Stimulated activated CD8-positive, alpha-beta memory T cell treated with anti-CD3 and anti-CD28 coated beads, Interleukin-15, amount 100 ng/mL, for 48 hours (primary cell): ENCODE results near the gene HOXB13.

Experiments used
- DNase-seq, 2 donors: peaks; one replicate each; pipeline ENCODE4 v3.0.0-alpha.2; 2020; ENCODE audit warnings: low read depth in 2 of 2

Gene HOXB13

DNA sequence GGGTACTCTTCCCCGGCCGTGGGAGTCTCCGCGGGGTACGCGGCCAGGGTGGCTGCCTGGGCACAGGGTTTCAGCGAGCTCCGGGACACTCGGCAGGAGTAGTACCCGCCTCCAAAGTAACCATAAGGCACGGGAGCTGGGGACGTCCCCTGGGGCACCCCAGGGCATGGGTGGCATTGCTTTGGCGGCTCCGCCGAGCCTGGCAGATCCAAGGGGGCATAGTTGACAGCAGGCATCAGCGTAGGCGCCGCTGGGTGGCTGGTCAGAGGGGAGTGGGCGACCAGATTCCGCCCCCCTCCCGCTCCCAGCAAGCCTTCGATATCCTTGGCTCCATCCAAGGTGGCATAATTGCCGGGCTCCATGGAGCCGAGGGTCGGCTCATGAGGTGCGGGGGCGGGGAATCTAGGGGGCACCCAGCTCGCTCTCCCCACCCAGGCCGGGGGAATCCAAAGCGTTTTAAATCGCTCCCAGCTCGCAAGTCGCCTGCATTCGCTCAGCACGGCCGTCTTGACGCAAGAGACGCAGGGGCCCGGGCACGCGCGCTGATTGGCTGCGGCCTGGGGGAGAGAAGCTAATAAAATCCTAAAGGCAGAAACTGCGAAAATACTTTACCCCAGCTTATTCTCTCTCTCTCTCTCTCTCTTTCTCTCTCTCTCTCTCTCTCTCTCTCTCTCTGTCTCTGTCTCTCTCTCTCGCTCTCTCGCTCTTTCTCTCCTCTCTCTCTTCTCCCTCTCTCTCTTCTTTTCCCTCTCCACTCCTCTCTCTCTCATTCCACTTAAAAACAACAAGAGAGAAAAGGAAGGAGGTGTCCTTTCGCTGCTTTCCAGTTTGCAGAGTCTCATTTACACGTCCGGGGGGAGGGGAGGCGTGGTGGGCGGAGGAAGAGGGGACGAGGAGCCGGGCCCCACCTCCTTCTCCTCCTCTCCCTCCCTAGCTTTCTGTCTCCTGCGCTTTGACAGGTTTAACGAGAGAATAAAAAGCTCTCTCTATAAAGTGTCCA lies at the start of gene HOXB13:
TSS of gene HOXB13 (minus strand) at position 519 of the 1,000 bp plus-strand sequence. CDS start at position 362, 157 bp downstream.
- DNase-seq, result peak in 1 of 2 donors; percentile 19

DNA sequence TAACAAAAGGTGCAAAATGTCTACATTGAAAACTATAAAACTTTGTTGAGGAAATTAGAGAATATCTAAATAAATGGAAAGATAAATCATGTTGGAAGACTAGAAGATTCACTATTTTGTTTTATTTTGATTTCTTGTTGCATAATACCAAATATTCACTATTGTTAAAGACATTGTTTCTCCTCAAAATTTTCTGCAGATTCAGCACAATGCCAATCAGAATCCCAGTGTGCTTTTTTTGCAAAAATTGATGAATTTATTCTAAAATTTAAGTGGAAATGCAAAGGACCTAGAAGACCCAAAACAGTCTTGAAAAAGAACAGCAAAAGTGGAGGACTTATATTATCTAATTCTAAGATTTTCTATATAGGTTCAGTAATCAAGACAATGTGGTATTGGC lies 48.1 kb upstream of the HOXB13 start:
- DNase-seq, result no peak

DNA sequence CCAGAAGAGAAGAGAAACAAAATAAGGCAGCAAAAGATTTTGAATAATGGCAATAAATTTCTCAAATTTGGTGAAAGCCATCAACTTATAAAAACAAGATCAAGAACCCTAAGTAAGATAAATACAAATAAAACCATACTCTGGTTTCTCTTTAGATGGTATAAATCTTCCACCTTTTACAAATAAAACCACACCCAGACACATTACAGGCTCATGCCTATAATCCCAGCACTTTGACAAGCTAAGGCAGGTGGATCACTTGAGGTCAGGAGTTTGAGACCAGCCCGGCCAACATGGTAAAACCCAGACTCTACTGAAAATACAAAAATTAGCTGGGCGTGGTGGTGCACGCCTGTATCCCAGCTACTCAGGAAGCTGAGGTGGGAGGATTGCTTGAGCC lies 44.7 kb upstream of the HOXB13 start:
- DNase-seq, result no peak

DNA sequence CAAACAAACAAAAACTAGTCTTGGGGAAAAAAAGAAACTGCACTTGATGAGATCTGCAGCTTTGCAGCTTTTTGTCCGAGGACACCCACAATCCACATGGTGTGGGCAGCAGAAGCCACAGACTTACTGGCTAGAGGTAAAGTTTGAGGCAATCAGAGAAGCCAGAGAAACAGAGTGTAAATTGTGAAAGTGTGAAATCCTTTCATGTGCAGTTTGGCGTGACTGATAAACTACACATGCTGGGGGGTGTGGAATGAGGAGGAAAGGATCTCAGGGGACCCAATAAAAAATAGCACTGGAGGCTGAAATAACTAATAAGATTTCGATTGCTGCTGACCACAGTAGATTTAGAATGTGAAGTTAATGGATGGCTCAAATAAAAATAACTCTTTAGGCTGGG lies 42.4 kb upstream of the HOXB13 start:
- no peak for DNase-seq

DNA sequence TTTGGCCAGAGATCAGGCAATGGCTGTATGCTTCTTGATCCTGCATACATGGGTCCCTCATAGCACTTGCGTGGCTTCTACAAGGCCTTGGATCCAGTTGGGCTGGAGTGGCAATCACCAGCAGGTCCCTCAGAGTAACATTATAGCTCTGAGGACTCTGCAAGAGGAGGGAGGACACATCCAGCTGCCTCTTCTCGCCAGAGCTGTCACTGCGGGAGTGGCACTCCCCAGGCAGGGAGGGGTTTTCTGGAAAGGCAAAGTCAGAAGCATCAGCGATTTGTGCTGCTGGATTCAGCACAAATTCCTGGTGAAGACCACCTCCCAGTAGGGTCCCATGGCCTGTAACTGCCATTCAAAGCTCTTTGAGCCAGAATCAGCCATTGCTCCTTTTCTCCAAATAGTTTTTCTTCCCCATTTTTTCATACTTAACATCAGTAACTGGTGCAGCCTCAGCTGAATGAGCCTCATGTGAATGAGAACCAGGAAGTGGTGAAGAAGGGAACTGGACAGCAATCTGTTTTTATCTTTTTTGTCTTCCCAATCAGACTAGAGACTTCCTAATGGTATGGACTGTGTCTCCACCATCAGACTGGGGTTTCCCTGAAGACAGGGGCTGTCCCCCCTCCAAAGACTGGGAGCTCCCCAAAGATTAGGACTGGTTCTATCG lies 40.6 kb upstream of the HOXB13 start:
- DNase-seq, result no peak

DNA sequence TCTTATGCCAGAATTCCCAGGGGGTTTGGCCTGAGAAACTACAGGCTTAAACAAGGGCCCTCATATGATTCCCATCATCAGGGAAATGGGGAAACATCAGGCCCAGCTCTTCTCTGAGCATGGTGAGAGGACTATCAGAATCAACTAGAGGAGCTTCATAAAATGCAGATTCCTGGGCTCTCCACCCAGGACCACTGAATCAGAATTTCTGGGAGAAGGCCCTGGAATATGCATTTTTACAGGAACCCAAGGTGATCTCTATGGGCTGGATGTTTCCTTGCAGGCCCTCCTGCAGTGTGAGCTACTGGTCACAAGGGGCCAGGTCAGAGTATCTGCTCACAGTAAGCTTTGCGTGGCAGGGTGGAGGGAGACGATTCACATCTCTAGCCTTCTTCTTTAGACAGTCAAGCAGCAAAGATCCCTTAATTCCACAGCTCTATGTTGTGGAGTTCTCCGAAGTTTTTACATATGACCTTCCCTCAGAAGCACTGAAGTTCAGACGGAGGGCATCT lies 38.8 kb upstream of the HOXB13 start:
- DNase-seq, result no peak

DNA sequence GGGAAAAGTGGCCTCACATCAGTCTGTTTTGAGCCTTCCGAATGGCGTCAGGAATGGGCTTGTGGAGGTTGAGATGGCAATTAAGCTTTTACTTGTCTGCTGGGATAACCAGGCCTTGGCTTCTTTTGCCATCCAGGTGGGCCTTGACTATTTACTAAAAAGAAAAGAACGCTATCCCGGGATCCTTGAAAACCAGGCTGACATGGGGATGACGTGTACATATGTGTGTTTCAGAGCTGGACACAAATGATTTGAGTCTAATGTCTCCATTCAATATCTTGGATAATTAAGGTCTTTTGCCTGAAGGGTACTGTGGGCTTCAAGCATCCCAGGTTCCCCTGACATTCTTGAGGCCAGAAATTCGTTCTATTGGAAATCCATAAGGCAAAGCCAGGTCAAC lies 32.6 kb upstream of the HOXB13 start:
- no peak for DNase-seq

DNA sequence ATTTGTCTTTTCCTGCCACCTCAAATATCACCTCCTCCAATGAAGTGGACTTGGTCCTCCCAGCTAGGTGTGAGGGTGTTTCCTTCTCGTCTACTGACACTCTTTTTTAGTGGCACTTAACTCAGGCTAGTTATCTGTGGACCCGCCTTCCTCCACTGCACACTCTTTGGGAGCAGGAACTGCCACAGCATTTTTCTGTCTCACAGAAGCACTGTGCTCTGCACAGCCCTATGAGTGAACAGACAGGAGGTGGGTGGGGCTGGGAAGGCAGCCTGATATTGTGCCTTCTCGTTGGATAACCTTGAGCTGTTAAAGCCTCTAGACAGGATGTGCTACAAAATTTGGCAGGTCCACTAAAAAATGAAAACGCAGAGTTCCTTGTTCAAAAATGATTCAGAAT lies 31.9 kb upstream of the HOXB13 start:
- no peak for DNase-seq

DNA sequence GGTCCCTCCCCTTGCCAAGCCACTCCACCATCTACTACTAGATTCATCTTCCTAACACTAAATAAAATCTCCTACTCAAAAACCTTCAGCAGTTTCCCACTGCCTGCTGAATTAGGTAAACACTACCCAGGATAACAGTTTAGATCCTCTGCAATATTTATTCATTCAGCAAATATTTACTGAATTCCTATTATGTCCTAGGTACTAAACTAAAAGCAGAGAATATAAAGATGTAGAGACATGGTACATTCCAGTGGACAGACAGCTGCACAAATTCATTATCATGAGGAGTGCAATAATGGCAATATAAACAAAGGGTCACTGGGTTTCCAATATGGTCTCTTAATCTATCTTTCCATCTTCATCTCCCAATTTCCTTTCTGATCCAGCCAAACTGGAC lies 30.7 kb upstream of the HOXB13 start:
- no peak for DNase-seq

DNA sequence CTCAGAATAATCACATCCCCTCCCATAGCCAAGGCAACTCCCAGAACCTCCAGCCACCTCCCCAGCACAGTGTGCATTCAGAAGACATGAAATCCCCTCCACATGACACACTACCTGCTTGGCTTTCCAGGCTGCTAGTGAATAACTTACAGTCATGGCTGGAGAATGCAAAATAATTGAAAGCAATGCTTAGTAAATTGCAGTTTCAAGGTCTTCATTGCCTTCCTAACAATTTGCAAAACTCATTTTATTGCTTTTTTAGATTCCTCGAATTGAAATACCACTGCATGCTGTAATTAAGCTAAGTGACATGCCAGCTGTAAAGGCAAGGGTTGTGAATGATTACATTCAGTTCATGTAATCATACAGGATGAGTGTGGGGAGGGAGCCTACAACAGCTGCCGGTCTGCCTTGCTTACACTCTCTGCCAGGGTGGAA lies 29.0 kb upstream of the HOXB13 start:
- no peak for DNase-seq

DNA sequence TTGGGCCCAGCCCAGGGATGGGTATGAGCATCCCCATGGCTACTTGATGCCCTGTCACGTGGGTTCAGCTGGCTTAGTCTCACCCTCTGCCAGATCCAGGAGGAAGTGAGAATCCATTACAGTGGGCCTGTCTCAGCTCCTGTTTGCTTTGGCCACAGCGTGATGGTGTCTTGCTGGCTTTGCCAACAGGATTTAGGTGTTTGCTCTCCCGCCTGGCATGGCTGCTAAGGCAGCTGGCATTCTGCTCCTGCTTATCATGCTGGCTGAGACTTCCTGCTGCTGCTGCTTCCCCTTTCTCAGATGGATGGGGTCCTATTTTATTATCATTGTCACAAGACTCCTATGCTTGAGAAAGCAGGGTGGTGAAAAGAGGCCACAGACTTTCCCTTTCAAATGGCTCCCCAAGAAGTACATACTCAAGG lies 28.3 kb upstream of the HOXB13 start:
- DNase-seq, result no peak

DNA sequence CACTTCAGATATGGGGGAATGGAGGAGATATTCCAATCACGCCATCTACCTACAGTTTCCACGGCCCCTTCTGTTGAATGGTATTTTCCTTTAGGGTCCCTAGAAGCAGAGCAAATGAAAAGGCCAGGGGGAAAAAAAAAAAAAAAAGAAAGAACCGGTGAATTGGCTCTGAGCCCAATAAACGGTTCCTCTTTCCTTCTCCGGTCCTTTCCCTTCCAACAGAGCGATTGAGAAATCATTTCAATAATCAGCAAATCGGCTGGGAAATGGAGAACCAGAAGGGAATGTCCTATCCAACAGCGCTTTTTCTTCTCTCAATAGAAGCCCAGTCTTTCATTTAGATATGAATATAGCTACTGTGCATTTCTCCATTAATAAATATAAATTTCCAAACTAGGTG lies 26.8 kb upstream of the HOXB13 start:
- DNase-seq, result no peak

DNA sequence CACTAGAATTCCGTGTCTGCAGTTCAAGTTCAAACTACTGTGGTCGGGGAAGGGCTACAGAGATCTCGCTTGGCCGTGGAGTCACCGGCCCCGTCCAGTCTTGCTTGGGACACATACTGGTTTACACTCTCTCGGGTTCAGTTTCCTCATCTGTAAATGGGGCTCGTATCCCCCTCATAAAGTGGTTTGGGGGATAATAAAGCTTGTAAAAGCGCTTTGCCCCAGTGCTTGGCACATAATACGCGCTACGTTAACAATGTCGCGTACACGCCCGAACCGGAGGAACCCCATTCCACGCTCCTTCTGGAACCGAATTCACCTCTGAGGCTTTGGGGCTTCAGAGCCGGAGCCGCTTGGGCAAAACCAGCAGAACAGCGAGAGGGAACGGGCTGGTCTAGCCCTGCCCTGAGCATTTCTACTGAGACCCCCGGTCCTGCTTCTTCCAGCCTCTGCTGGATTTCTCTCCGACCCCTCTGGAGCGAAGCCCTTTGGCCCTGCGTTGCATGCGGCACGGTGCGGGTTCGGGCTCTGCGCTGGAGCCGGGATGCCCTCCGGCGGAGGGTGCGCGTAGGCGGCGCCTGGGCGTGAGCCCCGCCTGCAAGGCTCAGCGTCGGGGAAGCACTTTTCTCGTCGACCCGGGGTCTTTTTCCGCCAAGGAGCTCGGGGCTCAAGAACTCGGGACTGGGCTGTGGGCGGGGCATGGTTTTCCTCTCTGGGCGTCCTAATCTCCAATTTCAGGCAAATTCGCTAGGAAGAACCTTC lies 26.1 kb upstream of the HOXB13 start:
- DNase-seq, result no peak

DNA sequence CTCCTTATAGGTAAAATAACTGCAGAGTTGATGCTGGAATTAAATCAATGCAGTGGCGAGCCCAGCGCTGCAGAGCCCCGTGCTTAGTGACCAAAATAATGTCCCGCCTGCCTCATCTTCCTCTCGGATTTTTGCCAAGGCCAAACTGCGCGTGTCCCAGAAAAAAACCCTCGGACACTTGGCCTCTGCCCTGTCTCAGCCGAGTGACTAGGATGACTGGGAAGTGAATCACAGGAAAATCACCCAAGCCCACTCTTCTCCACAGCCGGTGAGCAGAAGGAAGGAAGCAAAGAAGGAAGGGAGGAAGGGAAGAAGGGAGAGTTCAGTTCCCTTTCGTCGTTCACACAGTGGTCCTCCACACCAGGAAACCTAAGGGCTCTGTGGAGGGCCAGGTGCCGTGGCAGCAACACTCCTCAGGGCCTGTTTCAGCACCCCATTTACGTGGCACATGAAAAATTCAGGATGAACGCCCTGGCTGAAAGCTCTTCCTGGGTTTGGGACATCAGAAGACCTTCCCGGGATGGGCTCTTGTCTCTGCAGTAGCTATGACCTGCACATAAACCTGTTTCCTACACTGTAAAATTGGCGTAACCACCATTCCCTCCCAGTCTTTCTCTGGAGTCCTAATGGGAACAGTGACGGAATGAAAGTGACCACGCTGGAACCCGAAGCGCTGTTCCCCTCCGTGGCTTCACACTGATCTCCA lies 25.4 kb upstream of the HOXB13 start:
- no peak for DNase-seq

DNA sequence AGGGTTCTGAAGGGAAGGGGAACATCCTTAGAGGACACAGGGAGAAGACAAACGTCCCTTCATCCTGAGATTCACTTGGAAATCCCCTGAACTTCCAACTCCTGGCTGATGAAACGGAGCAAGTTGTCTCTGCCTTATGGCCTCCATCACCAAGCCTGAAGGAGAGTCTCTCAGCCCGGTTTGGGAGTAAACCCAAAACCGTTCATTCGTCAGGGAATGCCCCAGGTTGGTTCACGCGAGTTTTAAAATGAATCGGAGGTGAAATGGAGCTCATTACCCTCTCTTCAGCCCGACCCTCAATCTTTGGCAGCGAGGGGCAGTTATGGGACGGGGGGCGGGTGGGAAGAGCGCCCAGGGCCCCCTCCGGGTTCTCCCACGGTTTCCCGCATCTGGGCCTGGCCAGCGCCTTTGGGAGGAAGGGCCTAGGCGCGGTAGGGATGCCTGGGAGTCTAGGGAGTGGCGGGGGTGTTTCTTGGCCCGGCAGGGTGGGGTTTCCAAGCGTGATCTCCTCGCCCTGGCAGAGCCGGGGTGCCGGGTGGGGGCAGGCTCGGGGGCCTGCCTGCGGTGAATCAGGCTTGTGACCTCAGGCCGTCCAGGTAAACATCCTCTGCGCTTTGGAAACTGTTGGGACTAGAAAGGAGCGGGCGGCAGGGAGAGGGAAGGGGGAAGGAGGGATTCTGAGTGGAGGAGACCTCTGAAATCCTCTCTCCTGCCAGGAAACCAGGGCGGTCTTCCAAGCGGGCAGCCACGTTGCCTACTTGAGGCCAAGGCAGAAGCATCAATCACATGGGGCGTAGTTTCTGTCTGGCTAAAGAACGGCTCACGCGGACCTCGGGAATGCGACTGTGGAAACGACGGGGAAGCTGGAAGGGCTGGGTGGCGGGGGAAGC lies 24.1 kb upstream of the HOXB13 start:
- no peak for DNase-seq

DNA sequence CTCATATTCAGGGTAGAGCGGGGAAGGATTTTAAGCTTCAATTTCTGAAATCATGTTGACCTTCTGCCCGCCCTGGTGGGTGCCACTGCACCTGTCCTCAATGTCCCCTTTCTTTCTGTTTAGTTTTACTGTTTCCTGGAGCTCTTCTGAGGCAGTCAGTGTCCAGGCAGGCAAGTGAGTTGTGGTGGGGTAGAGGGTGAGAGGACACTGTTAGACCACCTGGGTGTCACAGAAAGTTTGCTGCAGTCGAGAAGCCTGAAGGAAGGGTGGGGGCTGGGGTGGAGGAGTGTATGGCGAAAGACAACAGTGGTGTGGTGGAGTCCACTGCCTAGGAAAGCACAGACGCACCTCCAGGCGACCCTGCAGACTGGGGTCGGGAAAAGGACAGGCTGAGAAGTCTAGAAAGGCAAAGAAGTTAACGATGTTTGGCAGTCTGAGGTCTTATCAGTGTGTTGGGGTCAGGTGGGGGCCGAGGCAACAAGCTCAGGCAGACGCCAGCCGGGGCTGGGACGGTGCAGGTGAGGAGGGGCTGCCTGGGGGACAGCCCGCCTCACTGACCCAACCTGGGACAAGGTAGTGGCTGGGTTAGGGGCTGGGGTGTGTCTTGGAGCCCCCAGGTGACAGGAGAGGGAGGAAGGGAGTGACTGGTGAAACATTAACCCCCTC lies 23.3 kb upstream of the HOXB13 start:
- DNase-seq, result no peak

DNA sequence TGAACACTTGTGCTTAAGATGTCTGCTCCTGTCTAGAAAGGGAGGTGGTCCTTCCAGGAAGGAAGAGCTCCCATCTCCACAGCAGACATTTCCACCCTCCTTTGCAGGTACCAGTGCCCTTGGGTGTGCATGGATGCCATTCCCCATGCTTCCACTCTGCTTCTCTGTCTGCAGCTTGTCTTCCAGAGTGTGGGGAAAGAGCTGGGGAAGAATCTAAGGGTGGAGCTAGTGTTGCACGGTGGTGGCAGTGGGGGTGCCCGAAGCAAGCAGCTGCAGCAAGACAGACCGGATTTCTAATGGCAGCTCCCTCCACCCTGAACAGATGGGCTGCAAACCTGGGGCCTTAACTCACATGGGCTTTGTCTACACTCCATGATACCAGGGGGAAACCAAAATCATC lies 22.6 kb upstream of the HOXB13 start:
- no peak for DNase-seq

DNA sequence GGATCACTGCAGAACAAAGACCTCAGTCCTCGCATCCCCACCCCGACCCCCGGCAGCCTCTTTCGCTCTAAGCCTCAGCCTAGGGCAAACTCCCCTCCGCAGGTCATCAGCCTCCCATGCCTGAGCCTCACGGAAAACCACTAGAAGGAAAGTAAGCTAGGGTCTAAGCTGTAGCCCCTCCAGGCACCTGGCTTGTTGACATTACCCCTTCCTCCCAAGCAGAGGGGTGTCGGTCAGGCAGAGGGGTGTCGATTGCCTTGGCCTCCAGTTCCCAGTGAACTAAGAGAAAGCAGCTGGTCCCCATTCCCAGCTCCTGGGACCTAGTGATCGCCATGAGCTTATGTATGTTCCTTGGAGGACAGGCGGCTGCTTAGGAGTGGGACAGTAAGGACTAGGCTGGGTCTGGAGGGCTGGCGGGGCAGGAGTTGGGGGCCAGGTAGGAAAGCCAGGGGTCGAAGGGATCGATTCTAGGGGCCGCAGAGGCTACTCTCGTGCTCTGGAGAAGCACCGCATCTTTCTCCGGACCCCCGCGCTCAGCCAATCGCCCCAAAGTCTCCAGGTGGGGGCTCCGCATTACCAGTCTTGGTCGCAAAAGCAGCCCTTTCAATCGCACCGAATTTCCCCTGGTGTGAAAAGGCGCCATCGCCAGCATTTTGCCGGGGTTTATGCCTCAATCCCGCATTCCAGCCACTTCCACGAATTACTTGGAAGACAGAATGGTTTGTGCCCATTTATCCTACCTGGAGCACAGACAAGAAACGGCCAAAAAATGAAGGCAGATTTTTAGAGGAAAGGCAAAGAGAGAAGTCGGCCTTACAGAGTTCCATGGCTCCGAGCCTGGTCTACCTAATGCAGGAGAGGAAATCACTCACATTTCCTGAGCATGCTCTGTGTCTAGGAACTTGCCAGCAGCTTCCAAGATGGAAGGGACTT lies 21.3 kb upstream of the HOXB13 start:
- no peak for DNase-seq
